GM12891 (cell line): Measurements from ENCODE around the gene ABHD8.

ENCODE experiments used
- DNase-seq: peaks from one replicate; pipeline ENCODE4 v3.0.0; 2011; ENCODE audit warnings: low spot score; ENCODE audit not compliant: insufficient read length
- FAIRE-seq: peaks from 2 replicates; lab custom pipeline; 2011; peaks lifted over from hg19 to GRCh38; lab: Jason Lieb, UNC
- PAX5 ChIP-seq: IDR thresholded peaks from 2 replicates; pipeline ENCODE4 v1.6.1; 2011; ENCODE audit warnings: low read length, moderate library complexity, mild to moderate bottlenecking; ENCODE audit not compliant: insufficient read depth, severe bottlenecking
- POLR2A ChIP-seq: IDR thresholded peaks from 2 replicates; pipeline ENCODE4 v1.6.1; 2011; ENCODE audit warnings: low read depth, low read length, control low read depth
- POLR2AphosphoS5 ChIP-seq: IDR thresholded peaks from 2 replicates; pipeline ENCODE4 v1.6.1; 2011; ENCODE audit warnings: low read depth, low read length, control low read depth
- POU2F2 ChIP-seq: IDR thresholded peaks from 2 replicates; pipeline ENCODE4 v1.6.1; 2011; ENCODE audit warnings: low read depth, mild to moderate bottlenecking, control low read depth, low read length, moderate library complexity
- SPI1 ChIP-seq: IDR thresholded peaks from 2 replicates; pipeline ENCODE4 v1.6.1; 2011; ENCODE audit warnings: low read depth, low read length, control low read depth
- TAF1 ChIP-seq: IDR thresholded peaks from 2 replicates; pipeline ENCODE4 v1.6.1; 2011; ENCODE audit warnings: low read depth, low read length, control low read depth

The ABHD8 gene

GRCh38 chr19:17266975-17267788, 36.0 kb downstream of the ABHD8 start, which contains the start of gene BABAM1:
Gene BABAM1 (plus strand): TSS chr19:17267443. CDS start chr19:17268807, 1,364 bp downstream.
- peak; percentile 94 for FAIRE-seq

GRCh38 chr19:17266589-17266974, 36.6 kb downstream of the ABHD8 start:
- no peak; the same call in 1 of the 2 replicates for TF ChIP-seq POU2F2
- no peak for TF ChIP-seq TAF1
- TF ChIP-seq POLR2AphosphoS5 = no peak
- no peak for TF ChIP-seq PAX5
- no peak; the same call in 1 of the 2 replicates for TF ChIP-seq POLR2A
- no peak for TF ChIP-seq SPI1
- FAIRE-seq (no peak), DNase-seq (no peak)

More at GRCh38 chr19:17266975-17267788, 36.0 kb downstream of the ABHD8 start, which contains the start of gene BABAM1:
- peak; percentile 89 for DNase-seq
- TF ChIP-seq SPI1 = no peak
- TF ChIP-seq PAX5 = no peak
- TF ChIP-seq TAF1 = peak; percentile 94
- peak; percentile 86 for TF ChIP-seq POLR2A
- no peak for TF ChIP-seq POU2F2
- TF ChIP-seq POLR2AphosphoS5 = peak; percentile 83

DNA sequence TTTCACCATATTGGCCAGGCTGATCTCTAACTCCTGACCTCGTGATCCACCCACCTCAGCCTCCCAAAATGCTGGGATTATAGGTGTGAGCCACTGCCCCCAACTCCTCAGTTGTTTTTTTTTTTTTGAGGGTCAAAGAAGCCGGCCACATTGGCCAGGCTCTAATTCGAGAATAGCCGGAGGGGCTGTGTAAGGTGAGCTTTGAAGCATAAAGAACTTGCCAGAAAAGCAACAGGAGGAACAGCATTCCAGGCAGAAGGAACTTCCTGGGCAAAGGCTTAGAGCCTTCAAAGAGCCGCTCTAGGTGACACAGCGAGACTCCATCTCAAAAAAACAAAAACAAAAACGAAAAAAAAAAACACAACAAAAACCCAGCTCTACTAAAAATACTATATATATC, 37.2 kb downstream of the ABHD8 start:
- TF ChIP-seq POLR2A (no peak), TAF1 (no peak), SPI1 (no peak), POLR2AphosphoS5 (no peak), POU2F2 (no peak), PAX5 (no peak)
- FAIRE-seq (no peak), DNase-seq (no peak)

DNA sequence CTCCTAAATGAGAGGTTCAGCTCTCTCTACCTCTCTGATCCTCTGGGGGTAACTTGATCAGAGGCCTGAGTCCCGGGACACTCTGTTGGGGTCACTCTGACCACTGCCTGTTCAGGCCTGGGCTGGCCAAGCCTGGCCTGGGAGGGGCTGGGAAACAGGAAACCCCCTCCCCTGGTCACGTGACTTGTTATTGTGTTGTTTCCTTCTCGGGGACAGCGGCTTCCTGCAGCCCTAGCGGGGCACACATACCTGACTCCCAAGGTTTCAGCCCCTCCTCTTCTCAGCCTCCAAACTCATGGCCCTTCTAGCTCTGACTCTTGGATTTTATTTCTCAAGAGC, 38.6 kb downstream of the ABHD8 start, which contains the start of gene USHBP1:
Gene USHBP1, minus strand, starts transcription at position 105 of the 339 bp plus-strand sequence. CDS start 446 bp downstream, outside the sequence.
- DNase-seq (no peak), FAIRE-seq (peak; percentile 35)
- no peak for TF ChIP-seq POU2F2
- no peak for TF ChIP-seq SPI1
- TF ChIP-seq POLR2AphosphoS5 = no peak
- no peak for TF ChIP-seq PAX5
- no peak for TF ChIP-seq TAF1
- no peak for TF ChIP-seq POLR2A

GRCh38 chr19:17263712-17264640, 39.2 kb downstream of the ABHD8 start:
- FAIRE-seq = no peak
- no peak for DNase-seq
- TF ChIP-seq PAX5 = no peak
- no peak for TF ChIP-seq SPI1
- TF ChIP-seq POLR2AphosphoS5 = no peak
- TF ChIP-seq POU2F2 = no peak
- TF ChIP-seq TAF1 = no peak
- no peak for TF ChIP-seq POLR2A

- FAIRE-seq (no peak), DNase-seq (no peak)
- TF ChIP-seq SPI1 = no peak
- TF ChIP-seq POU2F2 = no peak
- TF ChIP-seq TAF1 = no peak
- TF ChIP-seq POLR2A = no peak
- TF ChIP-seq POLR2AphosphoS5 = no peak
Measured at GRCh38 chr19:17262557-17262956, 40.7 kb downstream of the ABHD8 start.

GRCh38 chr19:17260842-17261325, 42.3 kb downstream of the ABHD8 start:
- FAIRE-seq (peak; percentile 96), DNase-seq (peak; percentile 95)
- TF ChIP-seq POLR2AphosphoS5 = no peak
- no peak for TF ChIP-seq TAF1
- no peak for TF ChIP-seq POU2F2
- TF ChIP-seq SPI1 = no peak
- TF ChIP-seq POLR2A = no peak
- no peak for TF ChIP-seq PAX5

DNA sequence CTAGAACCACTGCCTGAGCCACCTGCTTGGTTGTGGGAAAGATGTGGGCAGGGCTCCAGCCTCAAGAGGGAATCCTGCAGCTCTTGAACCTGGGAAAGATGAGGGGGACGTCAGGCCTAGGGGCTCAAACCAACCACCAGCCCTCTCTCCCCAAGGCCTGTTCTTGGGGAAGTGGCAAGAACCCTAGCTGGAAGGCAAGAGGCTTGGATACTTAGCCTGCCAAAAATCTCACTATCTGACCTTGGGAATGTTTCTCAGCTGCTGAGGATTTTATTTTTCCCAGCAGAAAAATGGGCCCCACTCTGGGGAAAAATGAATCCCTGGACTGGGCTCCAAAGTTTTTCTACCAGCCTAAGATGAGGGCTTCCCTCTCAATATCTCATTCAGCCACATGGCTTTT, 43.3 kb downstream of the ABHD8 start:
- DNase-seq (no peak), FAIRE-seq (no peak)
- no peak for TF ChIP-seq SPI1
- no peak for TF ChIP-seq PAX5
- TF ChIP-seq TAF1 = no peak
- no peak for TF ChIP-seq POLR2AphosphoS5
- no peak for TF ChIP-seq POU2F2
- no peak for TF ChIP-seq POLR2A

- DNase-seq (no peak), FAIRE-seq (no peak)
- no peak for TF ChIP-seq PAX5
- TF ChIP-seq POLR2A = no peak
- TF ChIP-seq POLR2AphosphoS5 = no peak
- TF ChIP-seq SPI1 = no peak
Measured at GRCh38 chr19:17259118-17259780, 44.0 kb downstream of the ABHD8 start.
